Measurements from ENCODE around the gene KLHL29.

GRCh38 chr2:23510471-23510870, 125.5 kb downstream of the KLHL29 start:
- TF ChIP-seq POLR2AphosphoS5 (IDR thresholded peaks at IDR 0.05; ENCODE audit: low read depth, low read length), result no peak
- no peak for TF ChIP-seq TAF1 (IDR thresholded peaks at IDR 0.05; ENCODE audit: borderline replicate concordance, insufficient read depth, low read length)
- no peak for TF ChIP-seq REST (IDR thresholded peaks at IDR 0.05; ENCODE audit: insufficient read depth in 1 of 2, low read depth in 2 of 2, low read length in 2 of 2)
- TF ChIP-seq SIN3A (IDR thresholded peaks at IDR 0.05; ENCODE audit: borderline replicate concordance, insufficient read depth, low read length), result no peak
